Measurements from ENCODE around the gene B4GALT6. TPM values are rescaled to one million over a fixed set of nuclear protein-coding genes. Genes with fewer than 3 reads are reported as not detected.

The B4GALT6 gene
- total RNA-seq, 2 experiments from 2014 or later, result 1.7 to 2.4 TPM

- peaks cover 15% of the 10 kb centered on the region for H3K4me1 Mint-ChIP-seq (ENCODE audit: low read depth)
- H3K27ac Mint-ChIP-seq, result no peak overlapping the region
- no peak overlapping the region for H3K4me3 Mint-ChIP-seq
- H3K9me3 Mint-ChIP-seq, result no peaks in the 10 kb centered on the region
- no peak for DNase-seq
- ATAC-seq, result no peak
- intact Hi-C loops (cut with micrococcal nuclease), result no loop called here
- peaks cover 3% of the 10 kb centered on the region for H3K27me3 Mint-ChIP-seq
- no peaks in the 10 kb centered on the region for H3K36me3 Mint-ChIP-seq (ENCODE audit: low read depth)
- POLR2A ChIA-PET, result no interaction called here
- TF ChIP-seq CTCF (IDR thresholded peaks at IDR 0.05), result no peak
- CTCF ChIA-PET, result no interaction called here
Observed at GRCh38 chr18:31630549-31630948, 53.8 kb downstream of the B4GALT6 start.

- ATAC-seq (no peak), DNase-seq (no peak)
- no peaks in the 10 kb centered on the region for H3K4me1 Mint-ChIP-seq (ENCODE audit: low read depth)
- no peaks in the 10 kb centered on the region for H3K36me3 Mint-ChIP-seq (ENCODE audit: low read depth)
- ChIA-PET POLR2A (interaction anchor here (0.6 kb wide), 1 partner anchor 58 kb away, joined by 3 read pairs; no protein-coding TSS in a partner anchor), CTCF (interaction anchor here (1.1 kb wide), 1 partner anchor 70 kb away, joined by 3 read pairs; no protein-coding TSS in a partner anchor)
- no peak overlapping the region for H3K4me3 Mint-ChIP-seq
- H3K27me3 Mint-ChIP-seq, result no peaks in the 10 kb centered on the region
- H3K9me3 Mint-ChIP-seq, result no peaks in the 10 kb centered on the region
- intact Hi-C loops (cut with micrococcal nuclease), result no loop called here
- TF ChIP-seq CTCF (IDR thresholded peaks at IDR 0.05), result peak; percentile 13
- H3K27ac Mint-ChIP-seq, result no peak overlapping the region
Observed at GRCh38 chr18:31626409-31626808, 58.0 kb downstream of the B4GALT6 start.

DNA sequence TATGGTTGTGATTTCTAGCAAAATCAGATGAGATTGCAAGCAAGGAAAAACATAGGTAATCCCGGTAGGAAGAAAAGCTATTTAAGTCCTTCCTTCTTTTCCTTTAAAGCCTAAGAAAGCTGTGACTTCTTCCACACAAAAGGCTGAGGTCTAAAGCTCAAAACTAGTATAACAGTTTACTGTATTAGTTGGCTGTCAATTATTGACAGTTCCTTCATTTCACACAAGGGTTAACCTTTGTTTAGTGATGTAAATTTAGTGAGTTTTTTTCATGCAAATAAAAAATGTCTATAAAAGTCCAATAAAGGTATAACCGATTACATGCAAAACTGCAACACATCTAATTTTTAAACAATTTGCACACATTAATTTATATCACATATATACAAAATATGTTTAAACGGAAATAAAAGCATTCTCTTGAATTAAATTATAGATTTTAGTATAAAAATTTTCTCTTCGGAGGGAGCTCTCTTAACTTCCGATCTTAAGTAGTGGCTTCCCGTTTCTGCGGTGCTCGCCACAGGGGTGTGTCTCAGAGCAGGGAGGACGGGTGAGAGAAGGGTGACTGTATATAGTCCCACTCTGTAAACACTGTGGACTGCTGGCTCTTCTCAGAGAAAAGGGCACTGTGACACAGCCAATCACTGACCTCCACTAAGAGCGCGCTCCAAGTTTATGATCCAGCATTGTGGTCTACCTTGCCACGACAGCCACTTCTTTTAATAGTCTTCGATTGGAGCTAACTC is 59.3 kb downstream of the B4GALT6 start:
- ATAC-seq, result no peak
- Mint-ChIP-seq H3K4me3 (no peak overlapping the region), H3K27me3 (no peaks in the 10 kb centered on the region), H3K9me3 (no peaks in the 10 kb centered on the region), H3K27ac (no peak overlapping the region), H3K36me3 (ENCODE audit: low read depth) (no peaks in the 10 kb centered on the region), H3K4me1 (ENCODE audit: low read depth) (no peaks in the 10 kb centered on the region)
- ChIA-PET CTCF (interaction anchor here (1.1 kb wide), 1 partner anchor 69 kb away, joined by 3 read pairs; no protein-coding TSS in a partner anchor), POLR2A (no interaction called here)
- DNase-seq, result no peak
- intact Hi-C loops (cut with micrococcal nuclease), result no loop called here
- TF ChIP-seq CTCF (IDR thresholded peaks at IDR 0.05), result no peak

- no peaks in the 10 kb centered on the region for H3K9me3 Mint-ChIP-seq
- ATAC-seq (no peak), DNase-seq (no peak)
- no peaks in the 10 kb centered on the region for H3K4me1 Mint-ChIP-seq (ENCODE audit: low read depth)
- no peaks in the 10 kb centered on the region for H3K36me3 Mint-ChIP-seq (ENCODE audit: low read depth)
- H3K27me3 Mint-ChIP-seq, result peaks cover 10% of the 10 kb centered on the region
- no peak overlapping the region for H3K4me3 Mint-ChIP-seq
- intact Hi-C loops (cut with micrococcal nuclease), result no loop called here
- ChIA-PET POLR2A (no interaction called here), CTCF (no interaction called here)
- TF ChIP-seq CTCF (IDR thresholded peaks at IDR 0.05), result no peak
- no peak overlapping the region for H3K27ac Mint-ChIP-seq
Observed at GRCh38 chr18:31619291-31619690, 65.1 kb downstream of the B4GALT6 start.

- POLR2A ChIA-PET, result no interaction called here
- ATAC-seq (no peak), DNase-seq (no peak)
- no peaks in the 10 kb centered on the region for H3K4me1 Mint-ChIP-seq (ENCODE audit: low read depth)
- intact Hi-C loops (cut with micrococcal nuclease), result no loop called here
- H3K9me3 Mint-ChIP-seq, result no peaks in the 10 kb centered on the region
- H3K27me3 Mint-ChIP-seq, result peaks cover 11% of the 10 kb centered on the region
- H3K27ac Mint-ChIP-seq, result no peak overlapping the region
- H3K4me3 Mint-ChIP-seq, result no peak overlapping the region
- H3K36me3 Mint-ChIP-seq (ENCODE audit: low read depth), result no peaks in the 10 kb centered on the region
- CTCF ChIA-PET, result no interaction called here
- TF ChIP-seq CTCF (IDR thresholded peaks at IDR 0.05), result no peak
Observed at GRCh38 chr18:31618801-31619200, 65.6 kb downstream of the B4GALT6 start.
